ENCODE measurements around the gene SV2B. TPM values are rescaled to one million over a fixed set of nuclear protein-coding genes. Genes with fewer than 3 reads are reported as not detected.

Gene SV2B
- total and polyA plus RNA-seq, 9 of the 15 experiments (the other 6 are each of a cell fraction or from before 2014, with no cell fraction given): 0.01 to 0.25 (median 0.11) TPM

GRCh38 chr15:91261345-91261744 lies 161.3 kb downstream of the SV2B start:
- BruUV-seq (replicated peaks): no TSS peak
- peaks cover 22 to 36% of the 10 kb centered on the region in 2 experiments for H3K27me3 ChIP-seq (ENCODE audit: control insufficient read depth in 2 of 2, insufficient read depth in 2 of 2, low read length in 2 of 2)
- ChIA-PET POLR2A (no interaction called here), CTCF (ENCODE audit: low intra/inter-chr PET ratio) (no interaction called here)
- no peaks in the 10 kb centered on the region for H4K20me1 ChIP-seq (replicated peaks; ENCODE audit: control insufficient read depth, insufficient read depth, low read length)
- intact Hi-C loops (cut with micrococcal nuclease): no loop called here
- no peaks in the 10 kb centered on the region for H3K36me3 ChIP-seq (ENCODE audit: control insufficient read depth, insufficient read depth, low read length)
- no peak overlapping the region for H3K9ac ChIP-seq (ENCODE audit: insufficient read depth in 1 of 2, low read depth in 2 of 2, low read length in 2 of 2)
- no peak overlapping the region for H2AFZ ChIP-seq (ENCODE audit: low read depth, low read length)
- no peak for ATAC-seq
- no peak overlapping the region for H3K4me3 ChIP-seq
- no peak for FAIRE-seq
- in situ Hi-C loops (cut with MboI): no loop called here
- no peak overlapping the region for H3K27ac ChIP-seq (ENCODE audit: extremely low read depth, low read depth, low read length)
- no peaks in the 10 kb centered on the region for H3K4me1 ChIP-seq (replicated peaks in 1 of 2; ENCODE audit: control insufficient read depth in 2 of 2, insufficient read depth in 2 of 2, low read length in 2 of 2)
- H3K9me1 ChIP-seq (ENCODE audit: control insufficient read depth, insufficient read depth, low read length): no peaks in the 10 kb centered on the region
- no peak overlapping the region for H3K4me2 ChIP-seq (ENCODE audit: insufficient read depth, low read length)
- no peaks in the 10 kb centered on the region for H3K9me3 ChIP-seq (replicated peaks; ENCODE audit: control insufficient read depth, insufficient read depth, low read depth, low read length)
- no peak for DNase-seq (ENCODE audit: extremely low read depth in 1 of 4, low spot score in 3 of 4)
- no peaks in the 10 kb centered on the region for H3K79me2 ChIP-seq (ENCODE audit: control insufficient read depth, insufficient read depth, low read length)
- TF ChIP-seq CHAMP1 (IDR thresholded peaks at IDR 0.05) (no peak), PML (IDR thresholded peaks at IDR 0.05; ENCODE audit: low read length) (no peak), SREBF1 (IDR thresholded peaks at IDR 0.05; ENCODE audit: borderline replicate concordance, low read depth, low read length) (no peak), PTRF (tag; IDR thresholded peaks at IDR 0.05) (no peak), SMARCE1 (IDR thresholded peaks at IDR 0.05) (no peak), LARP7 (IDR thresholded peaks at IDR 0.05) (no peak), ZNF518B (CRISPR knock-in tag; IDR thresholded peaks at IDR 0.05) (no peak), ZFP36 (IDR thresholded peaks at IDR 0.05; ENCODE audit: low read depth, low read length, partially characterized antibody) (no peak), SNIP1 (IDR thresholded peaks at IDR 0.05; ENCODE audit: low read depth) (no peak), IRF9 (tag; IDR thresholded peaks at IDR 0.05) (no peak), SMAD1 (IDR thresholded peaks at IDR 0.05; ENCODE audit: low read depth, low read length, partially characterized antibody) (no peak), BCOR (IDR thresholded peaks at IDR 0.05) (no peak), KAT8 (IDR thresholded peaks at IDR 0.05; ENCODE audit: low read depth) (no peak), ZNF561 (CRISPR knock-in tag; conservative IDR thresholded peaks at IDR 0.05) (no peak)
- TF ChIP-seq, protein P1, sequence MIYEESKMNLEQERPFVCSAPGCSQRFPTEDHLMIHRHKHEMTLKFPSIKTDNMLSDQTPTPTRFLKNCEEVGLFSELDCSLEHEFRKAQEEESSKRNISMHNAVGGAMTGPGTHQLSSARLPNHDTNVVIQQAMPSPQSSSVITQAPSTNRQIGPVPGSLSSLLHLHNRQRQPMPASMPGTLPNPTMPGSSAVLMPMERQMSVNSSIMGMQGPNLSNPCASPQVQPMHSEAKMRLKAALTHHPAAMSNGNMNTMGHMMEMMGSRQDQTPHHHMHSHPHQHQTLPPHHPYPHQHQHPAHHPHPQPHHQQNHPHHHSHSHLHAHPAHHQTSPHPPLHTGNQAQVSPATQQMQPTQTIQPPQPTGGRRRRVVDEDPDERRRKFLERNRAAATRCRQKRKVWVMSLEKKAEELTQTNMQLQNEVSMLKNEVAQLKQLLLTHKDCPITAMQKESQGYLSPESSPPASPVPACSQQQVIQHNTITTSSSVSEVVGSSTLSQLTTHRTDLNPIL (CRISPR knock-in tag; IDR thresholded peaks at IDR 0.05): no peak

Measured in K562 (cell line).